Breast epithelium (tissue), 4 donors: ENCODE measurements around the gene TFB2M. TPM values are rescaled to one million over a fixed set of nuclear protein-coding genes. Genes with fewer than 3 reads are reported as not detected.
A peak's percentile ranks its signal among the peaks of the same experiment; 100 is the strongest.
"Not testable (repeated sequence)": the region's sequence is repeated elsewhere in the genome, so short reads cannot be mapped to it uniquely, and the experiment has no call there.

Source experiments
- DNase-seq, 2 donors: peaks; one replicate each; pipeline ENCODE4 v3.0.0-alpha.2; 2019; ENCODE audit warnings: low spot score in 2 of 2
- H3K27ac ChIP-seq, 2 donors: fragments of 200-600 bp; sonication (generic) in 1 of 2; one replicate each; pipeline ENCODE4 v1.5.1; 2016 to 2019; ENCODE audit warnings: mild to moderate bottlenecking in 1 of 2
- H3K27me3 ChIP-seq, 2 donors: fragments of 200-600 bp; sonication (generic) in 1 of 2; one replicate each; pipeline versions ENCODE4 v1.5.1 to v1.6.0; 2017 to 2019; ENCODE audit warnings: control low read depth in 1 of 2, mild to moderate bottlenecking in 1 of 2
- H3K36me3 ChIP-seq: fragments of 200-600 bp; one replicate; pipeline ENCODE4 v1.5.1; 2019
- H3K4me1 ChIP-seq, 2 donors: fragments of 200-600 bp; sonication (generic); one replicate each; pipeline ENCODE4 v1.5.1; 2016 to 2019; ENCODE audit warnings: control low read depth in 1 of 2
- H3K4me3 ChIP-seq, 3 donors: fragments of 200-600 bp; sonication (generic); 1 replicate in 2 of 3; 2 replicates in 1 of 3; pipeline ENCODE4 v1.5.1; 2016 to 2019; ENCODE audit warnings: mild to moderate bottlenecking in 3 of 3, moderate library complexity in 2 of 3
- H3K9me3 ChIP-seq, 2 donors: fragments of 200-600 bp; sonication (generic) in 1 of 2; one replicate each; pipeline ENCODE4 v1.5.1; 2016 to 2019; ENCODE audit warnings: control low read depth in 1 of 2
- POLR2A ChIP-seq: fragments of 450-650 bp; IDR thresholded peaks from one replicate; pipeline ENCODE4 v1.6.1; 2016; ENCODE audit warnings: antibody characterized with exemption, mild to moderate bottlenecking, moderate library complexity
- POLR2AphosphoS5 ChIP-seq, 3 donors: sonication (generic); formaldehyde crosslinking; IDR thresholded peaks; one replicate each; pipeline ENCODE4 v1.6.1; 2017; ENCODE audit warnings: antibody characterized with exemption in 3 of 3
- intact Hi-C: fragments of 100-400 bp; cut with DNase I; formaldehyde crosslinking; loops from one replicate; pipeline ENCODE4 v1.15.1; 2023; ENCODE audit warnings: low total_unique reads
- total RNA-seq, 3 donors: library from RNA; depleted of rRNA; stranded (reverse); fragments of >200 nt; gene quantifications; one replicate each; pipeline ENCODE4 v1.1.0, GENCODE V29; 2016
- TF ChIP-seq, protein P1 (sequence below), 3 donors: fragments of 450-650 bp; IDR thresholded peaks; one replicate each; pipeline ENCODE4 v1.5.1; 2016 to 2017; ENCODE audit warnings: antibody characterized with exemption in 3 of 3, mild to moderate bottlenecking in 3 of 3, moderate library complexity in 3 of 3

TFB2M gene
- total RNA-seq, 3 donors from 2014 or later: 9.0 to 15.5 (median 13.4) TPM

DNA sequence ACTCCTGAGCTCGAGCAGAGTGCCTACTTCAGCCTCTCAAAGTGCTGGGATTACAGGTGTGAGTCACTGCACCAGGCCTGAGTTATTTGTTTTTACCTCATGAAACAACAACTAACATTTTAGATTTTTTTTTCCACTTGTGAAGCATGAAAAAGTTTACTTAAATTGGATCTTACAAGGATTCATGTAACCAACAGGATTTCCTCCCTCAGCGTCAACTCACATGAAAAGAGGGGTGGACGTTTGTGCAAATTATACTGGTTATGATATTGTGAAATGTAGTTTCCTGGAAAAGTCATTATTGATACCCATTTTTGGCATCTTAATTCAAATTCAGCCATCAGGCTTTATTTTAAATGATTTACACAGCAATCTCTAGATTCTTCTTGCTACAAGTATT, 6.7 kb upstream of the TFB2M start:
- Histone ChIP-seq H3K4me3 (no peak overlapping the region), H3K4me1 (peaks cover 0 to 2% of the 10 kb centered on the region in 2 donors), H3K36me3 (no peaks in the 10 kb centered on the region), H3K9me3 (no peaks in the 10 kb centered on the region), H3K27me3 (no peaks in the 10 kb centered on the region), H3K27ac (peak overlapping the region in 1 of 2 donors; percentile 61)
- TF ChIP-seq POLR2A (no peak), POLR2AphosphoS5 (IDR thresholded peaks at IDR 0.05) (no peak)
- TF ChIP-seq, protein P1, sequence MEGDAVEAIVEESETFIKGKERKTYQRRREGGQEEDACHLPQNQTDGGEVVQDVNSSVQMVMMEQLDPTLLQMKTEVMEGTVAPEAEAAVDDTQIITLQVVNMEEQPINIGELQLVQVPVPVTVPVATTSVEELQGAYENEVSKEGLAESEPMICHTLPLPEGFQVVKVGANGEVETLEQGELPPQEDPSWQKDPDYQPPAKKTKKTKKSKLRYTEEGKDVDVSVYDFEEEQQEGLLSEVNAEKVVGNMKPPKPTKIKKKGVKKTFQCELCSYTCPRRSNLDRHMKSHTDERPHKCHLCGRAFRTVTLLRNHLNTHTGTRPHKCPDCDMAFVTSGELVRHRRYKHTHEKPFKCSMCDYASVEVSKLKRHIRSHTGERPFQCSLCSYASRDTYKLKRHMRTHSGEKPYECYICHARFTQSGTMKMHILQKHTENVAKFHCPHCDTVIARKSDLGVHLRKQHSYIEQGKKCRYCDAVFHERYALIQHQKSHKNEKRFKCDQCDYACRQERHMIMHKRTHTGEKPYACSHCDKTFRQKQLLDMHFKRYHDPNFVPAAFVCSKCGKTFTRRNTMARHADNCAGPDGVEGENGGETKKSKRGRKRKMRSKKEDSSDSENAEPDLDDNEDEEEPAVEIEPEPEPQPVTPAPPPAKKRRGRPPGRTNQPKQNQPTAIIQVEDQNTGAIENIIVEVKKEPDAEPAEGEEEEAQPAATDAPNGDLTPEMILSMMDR (IDR thresholded peaks at IDR 0.05): no peak
- intact Hi-C loops: no loop called here
- no peak for DNase-seq

DNA sequence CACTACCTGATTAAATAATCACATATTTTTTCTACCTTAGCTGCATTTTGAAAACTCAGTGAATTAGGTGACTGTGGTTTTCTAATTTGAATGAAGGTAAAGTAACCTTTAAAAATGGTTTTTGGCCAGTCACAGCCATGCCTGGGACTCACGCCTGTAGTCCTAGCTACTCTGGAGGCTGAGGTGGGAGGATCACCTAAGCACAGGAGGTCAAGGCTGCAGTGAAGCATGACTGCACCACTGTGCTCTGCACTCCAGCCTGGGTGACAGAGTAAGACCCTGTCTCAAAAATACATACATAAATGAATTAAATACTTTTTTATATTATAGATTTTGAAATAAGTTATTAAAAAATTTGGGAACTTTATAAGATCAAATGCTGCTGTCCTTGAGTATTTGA, 5.9 kb upstream of the TFB2M start:
- intact Hi-C loops: no loop called here
- H3K27me3 ChIP-seq: no peaks in the 10 kb centered on the region
- H3K4me1 ChIP-seq: peaks cover 0 to 7% of the 10 kb centered on the region in 2 donors
- no peak for DNase-seq
- peak overlapping the region in 1 of 2 donors; percentile 72 for H3K27ac ChIP-seq
- no peak overlapping the region for H3K4me3 ChIP-seq
- H3K9me3 ChIP-seq: no peaks in the 10 kb centered on the region
- TF ChIP-seq POLR2A (no peak), POLR2AphosphoS5 (IDR thresholded peaks at IDR 0.05) (no peak)
- TF ChIP-seq, protein P1 (IDR thresholded peaks at IDR 0.05): no peak
- no peaks in the 10 kb centered on the region for H3K36me3 ChIP-seq

DNA sequence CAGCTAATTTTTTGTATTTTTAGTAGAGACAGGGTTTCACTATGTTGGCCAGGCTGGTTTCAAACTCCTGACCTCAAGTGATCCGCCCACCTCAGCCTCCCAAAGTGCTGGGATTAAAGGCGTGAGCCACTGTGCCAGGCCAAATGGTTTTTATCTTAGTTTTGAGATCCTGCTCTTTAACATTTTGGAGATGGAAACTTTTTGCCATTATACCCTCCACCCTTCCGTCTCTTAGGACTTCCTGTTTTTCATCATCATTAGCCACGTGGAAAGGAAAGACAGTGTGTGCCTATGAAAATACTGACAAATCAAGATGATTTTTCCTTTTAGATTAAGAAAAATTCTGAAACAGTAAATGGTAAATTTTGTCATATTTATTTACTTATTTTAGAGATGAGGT, 5.2 kb upstream of the TFB2M start:
- H3K4me3 ChIP-seq, H3K27me3 ChIP-seq, intact Hi-C loops, H3K36me3 ChIP-seq, DNase-seq, H3K4me1 ChIP-seq, H3K9me3 ChIP-seq: not testable (repeated sequence)
- H3K27ac ChIP-seq: peak overlapping the region; percentile 37 to 72

DNA sequence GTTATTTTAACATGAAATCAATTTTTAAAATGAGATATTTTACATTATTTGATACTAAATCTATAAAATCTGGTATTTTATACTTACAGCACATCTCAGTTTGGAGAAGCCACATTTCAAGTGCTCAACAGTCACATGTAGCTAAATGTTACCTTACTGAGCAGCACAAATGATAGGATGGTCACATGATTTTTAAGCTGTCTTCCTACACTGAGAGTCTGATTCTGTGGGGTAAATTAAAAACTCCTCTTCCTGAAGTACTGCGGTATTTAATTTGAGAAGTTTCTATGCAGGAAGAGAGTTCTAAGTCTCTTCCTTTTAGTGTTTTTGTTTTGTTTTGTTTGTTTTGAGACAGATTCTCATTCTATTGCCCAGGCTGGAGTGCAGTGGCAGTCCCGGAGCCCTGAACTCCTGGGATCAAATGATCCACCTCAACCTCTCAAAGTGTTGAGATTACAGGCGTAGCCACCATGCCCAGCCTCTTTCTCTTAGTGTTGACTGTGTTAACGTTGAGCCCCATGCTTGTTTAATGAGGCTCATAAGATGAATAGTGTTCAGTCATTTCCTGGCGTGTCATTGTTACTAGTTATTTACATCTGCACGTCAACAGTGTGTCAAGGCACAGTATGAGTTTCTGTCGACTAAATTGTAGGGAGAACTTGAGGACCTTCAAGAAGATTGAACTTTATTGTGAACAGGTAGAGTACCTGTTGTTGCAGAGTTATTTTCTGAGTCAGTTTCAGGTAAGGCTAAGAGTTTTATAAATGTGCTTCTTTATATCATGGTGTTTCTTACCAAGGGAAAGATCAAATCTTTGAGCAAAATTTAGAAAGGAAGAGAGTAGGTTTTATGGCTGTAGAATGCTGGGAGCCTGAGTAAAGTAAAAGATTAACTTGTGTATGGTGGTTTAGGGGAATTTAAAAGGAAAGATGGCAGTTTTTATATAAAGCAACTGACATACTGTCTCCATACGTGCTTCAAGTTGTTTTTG, 3.5 kb upstream of the TFB2M start:
- Histone ChIP-seq H3K27ac (peak overlapping the region; percentile 37 to 72), H3K9me3 (no peaks in the 10 kb centered on the region), H3K36me3 (no peaks in the 10 kb centered on the region), H3K4me1 (peaks cover 0 to 14% of the 10 kb centered on the region in 2 donors), H3K4me3 (peak overlapping the region in 1 of 3 donors; percentile 10), H3K27me3 (no peaks in the 10 kb centered on the region)
- intact Hi-C loops: no loop called here
- TF ChIP-seq POLR2AphosphoS5 (IDR thresholded peaks at IDR 0.05): no peak
- no peak for DNase-seq

DNA sequence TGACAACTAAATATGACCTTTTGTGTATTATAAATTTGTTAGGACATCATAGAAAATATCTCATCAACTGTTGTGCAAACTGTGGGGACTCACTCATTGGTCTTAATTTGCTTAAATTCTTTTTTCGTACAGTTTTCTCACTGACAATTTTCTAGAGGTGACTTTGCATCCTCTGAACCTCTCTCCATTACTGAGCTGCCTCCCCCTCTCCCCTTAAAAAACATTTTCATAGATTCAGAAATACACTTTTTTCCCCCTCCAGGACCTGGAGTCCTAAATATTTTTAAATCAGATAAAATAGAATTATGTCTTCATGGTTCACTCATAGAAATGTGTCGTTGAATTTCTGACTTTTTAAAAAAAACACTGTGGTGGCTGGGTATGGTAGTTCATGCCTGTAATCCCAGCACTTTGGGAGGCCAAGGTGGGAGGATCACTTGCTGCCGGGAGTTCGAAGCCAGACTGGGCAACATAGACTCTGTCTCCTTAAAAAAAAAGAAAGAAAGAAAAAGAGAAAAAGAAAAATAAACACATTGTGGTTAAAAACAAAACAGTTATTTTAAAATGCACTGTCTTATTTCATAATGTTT, 1.7 kb upstream of the TFB2M start:
- H3K9me3 ChIP-seq: no peaks in the 10 kb centered on the region
- H3K36me3 ChIP-seq: no peaks in the 10 kb centered on the region
- no peak for TF ChIP-seq POLR2AphosphoS5 (IDR thresholded peaks at IDR 0.05)
- no peak for DNase-seq
- H3K27me3 ChIP-seq: no peaks in the 10 kb centered on the region
- intact Hi-C loops: no loop called here
- peaks cover 0 to 14% of the 10 kb centered on the region in 2 donors for H3K4me1 ChIP-seq
- peak overlapping the region; percentile 95 to 97 for H3K27ac ChIP-seq
- peak overlapping the region; percentile 84 to 91 (median 87) for H3K4me3 ChIP-seq

DNA sequence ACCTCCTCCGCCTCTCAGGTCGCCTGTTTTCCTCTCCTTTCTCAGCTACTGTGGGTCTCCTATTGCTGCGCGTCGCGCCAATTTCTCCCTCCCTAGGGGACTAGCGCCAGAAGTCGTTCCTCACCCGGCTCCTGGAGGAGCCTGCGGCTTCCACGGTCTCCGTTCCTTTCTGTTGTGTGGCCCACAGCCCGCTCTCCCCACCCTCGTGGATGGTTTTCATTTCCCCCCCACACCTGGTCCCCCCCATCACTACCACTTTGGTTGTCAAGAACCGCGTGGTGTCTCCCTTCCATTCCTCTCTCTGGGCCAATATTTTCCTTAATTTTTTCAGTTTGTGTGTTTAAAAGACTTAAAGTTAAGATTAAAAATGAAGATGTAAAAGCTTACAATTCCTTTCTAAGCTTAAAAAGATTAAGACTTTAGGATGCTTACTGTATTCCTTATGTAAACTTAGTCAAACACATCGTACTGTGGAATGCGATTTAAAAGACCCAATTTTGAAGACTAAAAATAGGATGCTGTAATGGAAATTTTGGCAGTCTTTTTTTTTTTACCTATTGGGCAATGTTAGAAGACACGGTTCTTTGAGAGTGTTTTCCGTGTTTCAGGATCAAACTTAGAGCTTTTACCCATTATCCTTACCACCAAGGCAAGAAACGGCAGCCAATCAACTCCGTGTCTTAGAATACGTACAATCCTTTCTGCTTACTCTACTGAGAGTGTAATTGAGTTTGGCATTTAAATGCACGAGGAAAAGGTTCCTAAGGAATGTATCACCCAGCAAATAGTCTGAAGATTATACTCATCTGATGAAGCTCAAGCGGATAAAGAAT, 968 bp upstream of the TFB2M start:
- Histone ChIP-seq H3K4me3 (peak overlapping the region; percentile 84 to 91 (median 87)), H3K4me1 (peaks cover 0 to 14% of the 10 kb centered on the region in 2 donors), H3K9me3 (no peaks in the 10 kb centered on the region), H3K27ac (peak overlapping the region; percentile 95 to 97), H3K27me3 (no peaks in the 10 kb centered on the region), H3K36me3 (no peaks in the 10 kb centered on the region)
- TF ChIP-seq, protein P1 (IDR thresholded peaks at IDR 0.05): no peak
- TF ChIP-seq POLR2A: no peak
- no peak for TF ChIP-seq POLR2AphosphoS5 (IDR thresholded peaks at IDR 0.05)
- intact Hi-C loops: no loop called here
- DNase-seq: peak in 1 of 2 donors; percentile 30
